Left lung (tissue), 10 donors: ENCODE results near the gene HOXD1. TPM values are rescaled to one million over a fixed set of nuclear protein-coding genes. Genes with fewer than 3 reads are reported as not detected.

Experiments used
- ATAC-seq: fragments of 200-7000 bp; cut with Tn5 transposase; one replicate; pipeline ENCODE4 v1.9.1; 2020; ENCODE audit warnings: moderate library complexity
- DNase-seq, 4 donors: peaks; one replicate each; pipeline ENCODE4 v3.0.0-alpha.2; 2013 to 2020
- H3K27ac ChIP-seq, 2 donors: fragments of 200-600 bp; sonication (generic) in 1 of 2; one replicate each; pipeline versions ENCODE4 v1.5.0 to v1.8.0; 2020 to 2021
- H3K27me3 ChIP-seq, 2 donors: fragments of 200-600 bp; sonication (generic) in 1 of 2; one replicate each; pipeline versions ENCODE4 v1.5.0 to v1.8.0; 2020 to 2021
- H3K36me3 ChIP-seq, 2 donors: fragments of 200-600 bp; sonication (generic) in 1 of 2; one replicate each; pipeline versions ENCODE4 v1.5.0 to v1.8.0; 2020 to 2021
- H3K4me1 ChIP-seq, 2 donors: fragments of 200-600 bp; one replicate each; pipeline ENCODE4 v1.8.0; 2021
- H3K4me3 ChIP-seq, 2 donors: fragments of 200-600 bp; sonication (generic) in 1 of 2; one replicate each; pipeline versions ENCODE4 v1.5.0 to v1.8.0; 2020 to 2021; ENCODE audit warnings: mild to moderate bottlenecking in 1 of 2
- H3K9me3 ChIP-seq, 2 donors: fragments of 200-600 bp; sonication (generic) in 1 of 2; one replicate each; pipeline versions ENCODE4 v1.5.0 to v1.8.0; 2020 to 2021
- CTCF ChIP-seq, 2 donors: fragments of 200-600 bp; sonication (generic) in 1 of 2; IDR thresholded peaks; one replicate each; pipeline versions ENCODE4 v1.5.0 to v1.8.0; 2021; ENCODE audit warnings: antibody characterized with exemption in 2 of 2
- intact Hi-C, 2 donors: fragments of 100-400 bp; cut with DNase I; formaldehyde crosslinking; loops; one replicate each; pipeline versions ENCODE4 v1.11.2 to v1.14.2; 2022
- polyA plus RNA-seq, 6 donors: library from polyadenylated mRNA; unstranded; fragments of 120-200 nt; gene quantifications; one replicate each; pipeline ENCODE4 v1.2.1, GENCODE V29; 2013; ENCODE audit not compliant: insufficient read length in 6 of 6
- total RNA-seq, 2 donors: library from RNA; stranded (reverse); fragmentation: NEBNext Ultra II Directional; extraction: Animal tissue kit (Norgen Biotek cat#: 25700); gene quantifications; one replicate each; pipeline ENCODE4 v1.2.1, GENCODE V29; 2021
- donor health status: DM: no; HTN: yes; CAD: no.
- donor health status: DM: no; HTN: no; CAD: no.

Gene HOXD1
- total and polyA plus RNA-seq, 8 donors = 0.35 to 5.9 (median 1.9) TPM

GRCh38 chr2:176227874-176228273 lies 39.4 kb downstream of the HOXD1 start:
- intact Hi-C loops = no loop called here
- no peak for TF ChIP-seq CTCF (IDR thresholded peaks at IDR 0.05)
- Histone ChIP-seq H3K27me3 (peaks cover 2 to 25% of the 10 kb centered on the region in 2 donors), H3K27ac (no peak overlapping the region), H3K9me3 (no peaks in the 10 kb centered on the region), H3K4me3 (no peak overlapping the region), H3K36me3 (no peaks in the 10 kb centered on the region), H3K4me1 (no peaks in the 10 kb centered on the region)
- DNase-seq (no peak), ATAC-seq (no peak)

GRCh38 chr2:176234156-176234555 lies 45.7 kb downstream of the HOXD1 start:
- DNase-seq (no peak), ATAC-seq (no peak)
- no peak for TF ChIP-seq CTCF (IDR thresholded peaks at IDR 0.05)
- H3K4me3 ChIP-seq = no peak overlapping the region
- intact Hi-C loops = no loop called here
- peaks cover 0 to 28% of the 10 kb centered on the region in 2 donors for H3K27me3 ChIP-seq
- no peaks in the 10 kb centered on the region for H3K4me1 ChIP-seq
- H3K27ac ChIP-seq = no peak overlapping the region
- H3K36me3 ChIP-seq = no peaks in the 10 kb centered on the region
- H3K9me3 ChIP-seq = no peaks in the 10 kb centered on the region

- Histone ChIP-seq H3K4me3 (no peak overlapping the region), H3K27me3 (peaks cover 0 to 23% of the 10 kb centered on the region in 2 donors), H3K4me1 (no peaks in the 10 kb centered on the region), H3K36me3 (no peaks in the 10 kb centered on the region), H3K27ac (no peak overlapping the region), H3K9me3 (no peaks in the 10 kb centered on the region)
- TF ChIP-seq CTCF (IDR thresholded peaks at IDR 0.05) = no peak
- intact Hi-C loops = no loop called here
- no peak for ATAC-seq
- no peak for DNase-seq
Measured at GRCh38 chr2:176234940-176235339, 46.5 kb downstream of the HOXD1 start.

- H3K27ac ChIP-seq = no peak overlapping the region
Measured at GRCh38 chr2:176237456-176237855, 49.0 kb downstream of the HOXD1 start.

DNA sequence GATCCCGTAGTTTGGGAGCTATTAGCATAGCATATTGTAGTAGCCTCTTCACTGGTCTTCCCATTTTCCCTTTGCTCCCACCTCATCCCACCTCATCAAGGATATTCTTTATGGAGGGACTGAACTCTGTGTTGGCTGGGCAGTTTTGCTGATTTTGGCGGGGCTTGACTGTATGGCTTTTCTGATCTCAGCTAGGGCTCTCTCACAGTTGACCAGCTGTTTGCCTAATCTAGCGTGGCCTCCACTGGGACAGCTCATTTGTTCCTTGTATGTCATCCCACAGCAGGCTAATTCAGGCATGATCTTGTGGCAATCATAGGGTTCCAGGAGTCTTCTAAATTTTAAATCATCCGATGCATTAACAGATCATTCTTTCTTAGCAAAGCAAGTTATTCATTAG lies 50.6 kb downstream of the HOXD1 start:
- Histone ChIP-seq H3K27me3 (peaks cover 0 to 19% of the 10 kb centered on the region in 2 donors), H3K9me3 (no peaks in the 10 kb centered on the region), H3K36me3 (no peaks in the 10 kb centered on the region), H3K4me3 (no peak overlapping the region), H3K27ac (no peak overlapping the region), H3K4me1 (no peaks in the 10 kb centered on the region)
- TF ChIP-seq CTCF (IDR thresholded peaks at IDR 0.05) = no peak
- DNase-seq (no peak), ATAC-seq (no peak)
- intact Hi-C loops = no loop called here

More at GRCh38 chr2:176237456-176237855, 49.0 kb downstream of the HOXD1 start:
- no peaks in the 10 kb centered on the region for H3K9me3 ChIP-seq
- H3K36me3 ChIP-seq = no peaks in the 10 kb centered on the region
- no peaks in the 10 kb centered on the region for H3K4me1 ChIP-seq
- H3K4me3 ChIP-seq = no peak overlapping the region
- no peak for TF ChIP-seq CTCF (IDR thresholded peaks at IDR 0.05)
- ATAC-seq (no peak), DNase-seq (no peak)
- intact Hi-C loops = no loop called here
- peaks cover 0 to 29% of the 10 kb centered on the region in 2 donors for H3K27me3 ChIP-seq
